GM06990 (cell line): ENCODE results near the gene GRIP1.

Source experiments
- DNase-seq: peaks from one replicate; pipeline ENCODE4 v3.0.0-alpha.2; 2011; ENCODE audit not compliant: insufficient read length; ENCODE audit errors: extremely low read depth
- H3K27me3 ChIP-seq: replicated peaks from 2 replicates; pipeline ENCODE4 v1.6.0; 2011; ENCODE audit warnings: low read length; ENCODE audit not compliant: control insufficient read depth, insufficient read depth
- H3K36me3 ChIP-seq: 2 replicates; pipeline ENCODE4 v1.5.1; 2011; ENCODE audit warnings: low read length; ENCODE audit not compliant: control insufficient read depth, insufficient read depth
- H3K4me3 ChIP-seq: replicated peaks from 2 replicates; pipeline ENCODE4 v1.5.1; 2011; ENCODE audit warnings: low read depth, mild to moderate bottlenecking, control low read depth, low read length
- CTCF ChIP-seq: IDR thresholded peaks from 2 replicates; pipeline ENCODE4 v1.5.1; 2011; ENCODE audit warnings: low read length, control low read depth, mild to moderate bottlenecking, inconsistent platforms; ENCODE audit not compliant: insufficient read depth, poor library complexity, severe bottlenecking

Gene GRIP1

DNA sequence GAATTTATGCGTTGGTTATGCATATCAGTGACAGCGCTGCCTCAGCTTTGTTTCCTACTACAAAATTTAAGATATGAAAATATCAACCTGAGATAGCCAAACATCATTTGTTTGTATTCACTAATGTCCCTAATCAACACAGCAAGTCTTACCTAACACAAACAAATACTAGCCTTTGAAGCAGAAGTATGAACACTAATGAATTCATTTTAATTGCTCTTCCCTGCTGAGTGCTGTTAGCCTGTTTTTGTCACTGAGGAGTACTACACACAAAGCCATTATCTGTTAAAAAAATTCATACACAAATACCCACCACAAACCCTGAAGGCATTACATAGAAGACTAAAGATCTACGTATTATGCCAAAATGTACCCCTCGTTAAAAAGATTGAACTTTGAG, 225.8 kb downstream of the GRIP1 start:
- no peak for TF ChIP-seq CTCF
- no peaks in the 10 kb centered on the region for H3K27me3 ChIP-seq
- H3K4me3 ChIP-seq, result no peak overlapping the region
- H3K36me3 ChIP-seq, result no peaks in the 10 kb centered on the region
- no peak for DNase-seq

GRCh38 chr12:66449531-66449930, 229.3 kb downstream of the GRIP1 start:
- H3K4me3 ChIP-seq, result no peak overlapping the region

GRCh38 chr12:66447643-66448042, 231.2 kb downstream of the GRIP1 start:
- H3K27me3 ChIP-seq, result no peaks in the 10 kb centered on the region; the same call in 1 of the 2 replicates
- DNase-seq, result no peak
- no peaks in the 10 kb centered on the region for H3K36me3 ChIP-seq
- TF ChIP-seq CTCF, result no peak
- no peak overlapping the region for H3K4me3 ChIP-seq

More at GRCh38 chr12:66449531-66449930, 229.3 kb downstream of the GRIP1 start:
- no peak for TF ChIP-seq CTCF
- Histone ChIP-seq H3K27me3 (no peaks in the 10 kb centered on the region), H3K36me3 (no peaks in the 10 kb centered on the region)
- no peak for DNase-seq

DNA sequence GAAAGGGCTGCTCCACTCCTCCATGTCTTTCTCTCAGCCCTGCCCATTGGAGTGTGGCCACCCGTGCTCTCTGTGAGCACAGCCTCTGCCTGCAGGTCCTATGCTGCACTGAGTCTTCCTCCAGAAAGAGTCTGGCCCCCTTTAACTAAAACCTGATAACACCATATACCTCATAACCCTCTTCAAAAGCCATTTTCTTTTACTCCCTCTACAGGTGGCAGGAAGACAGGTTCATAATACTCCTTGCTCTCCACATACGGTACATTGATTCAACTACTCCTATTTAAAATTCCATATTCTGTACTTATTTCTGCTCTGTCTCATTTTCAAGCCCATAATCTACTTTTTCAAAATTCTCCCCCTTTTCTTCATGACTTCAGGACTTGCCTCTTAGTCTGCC, 232.6 kb downstream of the GRIP1 start:
- no peak overlapping the region for H3K4me3 ChIP-seq
- H3K27me3 ChIP-seq, result no peaks in the 10 kb centered on the region; the same call in 1 of the 2 replicates
- peak; percentile 7 for TF ChIP-seq CTCF
- DNase-seq, result no peak
- H3K36me3 ChIP-seq, result no peaks in the 10 kb centered on the region

DNA sequence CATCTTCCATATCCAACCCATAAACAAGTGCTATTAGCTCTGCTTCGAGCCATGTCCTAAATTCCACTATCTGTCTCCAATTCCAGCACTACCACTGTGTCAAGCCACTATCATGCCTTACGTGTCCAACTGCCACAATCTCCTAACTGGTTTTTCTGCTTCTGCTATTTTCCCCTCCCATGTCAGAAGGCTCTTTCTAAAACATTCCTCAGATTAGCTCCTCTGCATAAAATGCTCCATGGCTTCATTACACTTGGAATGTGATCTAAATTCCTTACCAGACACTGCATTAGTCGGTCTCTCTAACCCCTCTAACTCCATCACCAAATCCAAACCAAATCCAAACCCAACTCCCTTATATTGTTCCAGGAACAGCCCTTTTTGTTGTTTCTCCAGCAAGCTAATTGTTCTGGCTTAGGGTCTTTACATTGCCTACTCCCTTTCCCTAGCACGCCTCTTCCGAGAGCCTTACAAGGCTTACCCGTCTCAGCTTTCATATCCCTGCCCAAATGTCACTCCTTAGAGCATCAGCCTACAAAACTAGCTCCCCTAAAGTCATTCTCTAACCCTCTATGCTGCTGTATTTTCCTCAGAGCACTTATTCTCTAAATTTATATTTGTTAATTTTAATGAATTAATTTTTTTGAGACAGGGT, 236.8 kb downstream of the GRIP1 start:
- no peak for TF ChIP-seq CTCF
- H3K36me3 ChIP-seq, result no peaks in the 10 kb centered on the region
- no peaks in the 10 kb centered on the region; the same call in 1 of the 2 replicates for H3K27me3 ChIP-seq
- no peak overlapping the region for H3K4me3 ChIP-seq
- no peak for DNase-seq

- Histone ChIP-seq H3K27me3 (no peaks in the 10 kb centered on the region; the same call in 1 of the 2 replicates), H3K4me3 (no peak overlapping the region), H3K36me3 (no peaks in the 10 kb centered on the region)
- TF ChIP-seq CTCF, result no peak
- no peak for DNase-seq
These were observed 240.3 kb downstream of the GRIP1 start for GRCh38 chr12:66438601-66439000.
